ENCODE measurements around the gene KCNQ1. TPM values are rescaled to one million over a fixed set of nuclear protein-coding genes. Genes with fewer than 3 reads are reported as not detected.

Gene KCNQ1
- total and polyA plus RNA-seq, 9 donors: 1.4 to 17.2 (median 3.8) TPM

GRCh38 chr11:2518111-2518982 lies 73.5 kb downstream of the KCNQ1 start:
- intact Hi-C loops (cut with DNase I): no loop called here

DNA sequence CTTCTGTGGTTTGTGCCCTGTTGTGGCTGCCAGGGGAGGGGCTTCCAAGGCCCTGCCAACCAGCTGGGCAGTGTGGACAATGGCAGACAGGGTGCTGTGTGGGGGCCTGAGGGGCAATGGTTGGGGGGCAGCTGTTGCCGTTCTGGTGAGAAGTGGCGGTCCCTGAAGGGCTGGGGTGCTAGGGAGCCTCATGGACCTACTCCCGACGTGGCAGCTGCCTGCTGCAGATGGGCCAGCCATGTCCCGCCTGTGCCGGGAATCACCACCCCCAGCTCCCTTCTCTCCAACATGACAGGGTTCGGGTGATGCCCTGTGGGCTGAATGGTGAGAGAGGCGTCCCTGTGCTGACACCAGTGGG lies 74.2 kb downstream of the KCNQ1 start:
- Histone ChIP-seq H3K27ac (no peak overlapping the region), H3K9me3 (no peaks in the 10 kb centered on the region), H3K4me1 (ENCODE audit: insufficient read depth) (no peaks in the 10 kb centered on the region), H3K27me3 (no peaks in the 10 kb centered on the region), H3K36me3 (no peaks in the 10 kb centered on the region), H3K4me3 (no peak overlapping the region)
- no peak for TF ChIP-seq EP300 (IDR thresholded peaks at IDR 0.05)
- TF ChIP-seq POLR2A (IDR thresholded peaks at IDR 0.05): no peak
- no peak for TF ChIP-seq CTCF (IDR thresholded peaks at IDR 0.05)
- WGBS, 3 donors: 66 to 74% (median 72%) methylated on average over 8 of the region's 8 CpGs
- intact Hi-C loops (cut with DNase I): no loop called here
- peak in 3 of 5 donors; percentile 1 to 14 (median 9) for DNase-seq

More at GRCh38 chr11:2518111-2518982, 73.5 kb downstream of the KCNQ1 start:
- Histone ChIP-seq H3K27ac (no peak overlapping the region), H3K36me3 (no peaks in the 10 kb centered on the region), H3K27me3 (no peaks in the 10 kb centered on the region), H3K4me1 (ENCODE audit: insufficient read depth) (no peaks in the 10 kb centered on the region), H3K9me3 (no peaks in the 10 kb centered on the region), H3K4me3 (no peak overlapping the region)
- WGBS, 3 donors: 86 to 91% (median 90%) methylated on average over 24 of the region's 24 CpGs
- TF ChIP-seq POLR2A (IDR thresholded peaks at IDR 0.05) (no peak), CTCF (IDR thresholded peaks at IDR 0.05) (no peak), EP300 (IDR thresholded peaks at IDR 0.05) (no peak)
- DNase-seq: peak in 4 of 5 donors; percentile 3 to 21 (median 10)

DNA sequence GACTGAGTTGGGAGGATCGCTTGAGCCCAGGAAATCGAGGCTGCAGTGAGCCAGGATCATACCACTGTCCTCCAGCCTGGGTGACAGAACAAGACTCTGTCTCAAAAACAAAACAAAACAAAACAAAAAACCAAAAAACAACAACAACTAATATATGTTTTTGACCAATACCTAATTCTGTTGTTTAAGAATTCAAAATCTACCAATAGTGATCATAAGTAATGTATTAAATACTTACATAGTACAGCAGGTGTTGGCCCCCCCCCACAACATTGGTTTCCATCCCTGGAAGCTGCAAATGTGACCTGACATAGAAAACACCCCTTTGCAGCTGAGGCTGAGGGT lies 74.7 kb downstream of the KCNQ1 start:
- Histone ChIP-seq H3K27me3 (no peaks in the 10 kb centered on the region), H3K4me1 (ENCODE audit: insufficient read depth) (no peaks in the 10 kb centered on the region), H3K9me3 (no peaks in the 10 kb centered on the region), H3K36me3 (no peaks in the 10 kb centered on the region), H3K27ac (no peak overlapping the region), H3K4me3 (no peak overlapping the region)
- DNase-seq: no peak
- TF ChIP-seq CTCF (IDR thresholded peaks at IDR 0.05) (no peak), EP300 (IDR thresholded peaks at IDR 0.05) (no peak), POLR2A (IDR thresholded peaks at IDR 0.05) (no peak)
- WGBS, 3 donors: 64 to 85% (median 71%) methylated on average over 2 of the region's 2 CpGs
- intact Hi-C loops (cut with DNase I): no loop called here

GRCh38 chr11:2519862-2520735 lies 75.3 kb downstream of the KCNQ1 start:
- no peaks in the 10 kb centered on the region for H3K36me3 ChIP-seq
- whole genome bisulfite sequencing, 3 donors: 74 to 80% (median 78%) methylated on average over 23 to 24 of the region's 24 CpGs
- no peaks in the 10 kb centered on the region for H3K27me3 ChIP-seq
- H3K9me3 ChIP-seq: no peaks in the 10 kb centered on the region
- no peak overlapping the region for H3K4me3 ChIP-seq
- intact Hi-C loops (cut with DNase I): loop anchor here in 3 of 4 donors (10.0 kb wide), 3 partner anchors 95 to 325 kb away; partner anchors contain the start of genes C11orf21 (in 2 of the 3) and TSPAN32 (in 2 of the 3)
- no peak for TF ChIP-seq POLR2A (IDR thresholded peaks at IDR 0.05)
- no peak for TF ChIP-seq CTCF (IDR thresholded peaks at IDR 0.05)
- TF ChIP-seq EP300 (IDR thresholded peaks at IDR 0.05): no peak
- no peak overlapping the region for H3K27ac ChIP-seq
- peak in 3 of 5 donors; percentile 4 to 11 (median 6) for DNase-seq
- no peaks in the 10 kb centered on the region for H3K4me1 ChIP-seq (ENCODE audit: insufficient read depth)
